ENCODE results near the gene PCDHGA8. TPM values are rescaled to one million over a fixed set of nuclear protein-coding genes. Genes with fewer than 3 reads are reported as not detected.

The PCDHGA8 gene
- total RNA-seq, 4 donors from 2014 or later = 3.0 to 6.8 (median 3.6) TPM

- ATAC-seq = no peak
- WGBS, 2 donors (ENCODE audit: low coverage in 1 of 2) = 17 to 29% methylated on average over 12 to 24 of the region's 29 CpGs
- Histone ChIP-seq H3K27me3 (peaks cover 48% of the 10 kb centered on the region), H3K36me3 (peaks cover 0 to 15% of the 10 kb centered on the region in 2 donors), H3K4me3 (peak within 1 kb of the TSS in 1 of 2 donors; percentile 36), H3K4me1 (no peaks in the 10 kb centered on the region), H3K9me3 (peaks cover 0 to 96% (median 0%) of the 10 kb centered on the region in 3 donors), H3K27ac (no peak within 1 kb of the TSS)
- TF ChIP-seq CTCF (IDR thresholded peaks at IDR 0.05) = peak in 3 of 4 experiments; percentile 21 to 47 (median 34)
- no peak for TF ChIP-seq POLR2AphosphoS5 (IDR thresholded peaks at IDR 0.05)
Measured at GRCh38 chr5:141349917-141350619, 42.4 kb upstream of the PCDHGA8 start, which contains the start of gene PCDHGB1. Gene PCDHGB1 (plus strand): TSS chr5:141350099. CDS start chr5:141350261, 162 bp downstream.

GRCh38 chr5:141351591-141351990 lies 40.8 kb upstream of the PCDHGA8 start:
- no peak overlapping the region for H3K4me3 ChIP-seq
- no peak for TF ChIP-seq POLR2AphosphoS5 (IDR thresholded peaks at IDR 0.05)
- TF ChIP-seq POLR2A (IDR thresholded peaks at IDR 0.05) = no peak
- TF ChIP-seq CTCF (IDR thresholded peaks at IDR 0.05) = no peak
- no peak for TF ChIP-seq EP300 (IDR thresholded peaks at IDR 0.05)
- no peaks in the 10 kb centered on the region for H3K4me1 ChIP-seq
- WGBS, 2 donors (ENCODE audit: low coverage in 1 of 2) = 20% methylated on average over 1 of the region's 36 CpGs; no CpG with 5 or more reads in 1 of the 2 donors
- H3K27ac ChIP-seq = no peak overlapping the region
- peaks cover 39% of the 10 kb centered on the region for H3K27me3 ChIP-seq
- peaks cover 0 to 96% (median 0%) of the 10 kb centered on the region in 3 donors for H3K9me3 ChIP-seq
- ATAC-seq = no peak
- peaks cover 0 to 23% of the 10 kb centered on the region in 2 donors for H3K36me3 ChIP-seq

GRCh38 chr5:141354900-141355469 lies 37.4 kb upstream of the PCDHGA8 start, which contains the start of gene PCDHGA4:
Gene PCDHGA4 (plus strand): TSS chr5:141355021. CDS start chr5:141355108, 87 bp downstream.
- no peak within 1 kb of the TSS for H3K27ac ChIP-seq
- TF ChIP-seq CTCF (IDR thresholded peaks at IDR 0.05) = peak in 3 of 4 experiments; percentile 14 to 47 (median 23)
- no peak for TF ChIP-seq EP300 (IDR thresholded peaks at IDR 0.05)
- no peak for TF ChIP-seq POLR2AphosphoS5 (IDR thresholded peaks at IDR 0.05)
- no peak for ATAC-seq
- whole genome bisulfite sequencing, 2 donors (ENCODE audit: low coverage in 1 of 2) = 12 to 20% methylated on average over 5 to 14 of the region's 29 CpGs
- H3K27me3 ChIP-seq = peaks cover 33% of the 10 kb centered on the region
- H3K36me3 ChIP-seq = peaks cover 0 to 28% of the 10 kb centered on the region in 2 donors
- H3K4me3 ChIP-seq = peak within 1 kb of the TSS; percentile 0 to 38
- H3K4me1 ChIP-seq = no peaks in the 10 kb centered on the region
- peaks cover 0 to 98% (median 0%) of the 10 kb centered on the region in 3 donors for H3K9me3 ChIP-seq

GRCh38 chr5:141355641-141356040 lies 36.8 kb upstream of the PCDHGA8 start:
- Histone ChIP-seq H3K4me3 (peak overlapping the region in 1 of 2 donors; percentile 38), H3K27me3 (peaks cover 28% of the 10 kb centered on the region), H3K36me3 (peaks cover 0 to 26% of the 10 kb centered on the region in 2 donors), H3K4me1 (no peaks in the 10 kb centered on the region), H3K9me3 (peaks cover 0 to 98% (median 0%) of the 10 kb centered on the region in 3 donors), H3K27ac (no peak overlapping the region)
- TF ChIP-seq EP300 (IDR thresholded peaks at IDR 0.05) (no peak), CTCF (IDR thresholded peaks at IDR 0.05) (no peak), POLR2A (IDR thresholded peaks at IDR 0.05) (no peak)
- 43% methylated on average over 18 of the region's 24 CpGs; no CpG with 5 or more reads in 1 of the 2 donors for WGBS, 2 donors (ENCODE audit: low coverage in 1 of 2)
- no peak for ATAC-seq

Measured in gastroesophageal sphincter (tissue), 4 donors.